Gastroesophageal sphincter (tissue), 4 donors: ENCODE data around the gene C18orf54. TPM values are rescaled to one million over a fixed set of nuclear protein-coding genes. Genes with fewer than 3 reads are reported as not detected.

Experiments used
- ATAC-seq: fragments of 150-250 bp; one replicate; pipeline ENCODE4 v1.9.1; 2016; ENCODE audit warnings: mild to moderate bottlenecking, moderate library complexity
- H3K27ac ChIP-seq, 4 donors: fragments of 200-600 bp; sonication (generic) in 3 of 4; 1 replicate in 3 of 4; 2 replicates in 1 of 4; pipeline ENCODE4 v1.5.1; 2016 to 2019
- H3K27me3 ChIP-seq: fragments of 200-600 bp; sonication (generic); one replicate; pipeline ENCODE4 v1.5.1; 2019
- H3K36me3 ChIP-seq, 2 donors: fragments of 200-600 bp; sonication (generic); one replicate each; pipeline ENCODE4 v1.5.1; 2019; ENCODE audit warnings: control low read depth in 1 of 2
- H3K4me1 ChIP-seq, 3 donors: fragments of 200-600 bp; sonication (generic); 1 replicate in 2 of 3; 2 replicates in 1 of 3; pipeline ENCODE4 v1.5.1; 2016 to 2019; ENCODE audit warnings: control low read depth in 2 of 3
- H3K4me3 ChIP-seq, 2 donors: fragments of 200-600 bp; sonication (generic); one replicate each; pipeline ENCODE4 v1.5.1; 2019; ENCODE audit warnings: mild to moderate bottlenecking in 1 of 2, moderate library complexity in 1 of 2
- H3K9me3 ChIP-seq, 3 donors: fragments of 200-600 bp; sonication (generic); one replicate each; pipeline ENCODE4 v1.5.1; 2017 to 2019; ENCODE audit warnings: control low read depth in 2 of 3
- EP300 ChIP-seq: sonication (generic); formaldehyde crosslinking; IDR thresholded peaks from one replicate; pipeline ENCODE4 v1.6.1; 2017; ENCODE audit warnings: antibody characterized with exemption, mild to moderate bottlenecking
- POLR2A ChIP-seq, 2 donors: fragments of 450-650 bp; IDR thresholded peaks; one replicate each; pipeline ENCODE4 v1.6.1; 2017; ENCODE audit warnings: antibody characterized with exemption in 2 of 2, mild to moderate bottlenecking in 2 of 2, moderate library complexity in 1 of 2
- POLR2AphosphoS5 ChIP-seq: sonication (generic); formaldehyde crosslinking; IDR thresholded peaks from one replicate; pipeline ENCODE4 v1.6.1; 2017; ENCODE audit warnings: antibody characterized with exemption
- WGBS, 2 donors: methylation state at CpG; one replicate each; pipeline ENCODE4 v1.1.5; 2018; ENCODE audit warnings: low coverage in 1 of 2; 5-methylcytosine and 5-hydroxymethylcytosine counted together
- small RNA-seq, 4 donors: library from RNA; depleted of rRNA; stranded (forward); fragments of <200 nt; gene quantifications; one replicate each; pipeline ENCODE3, GENCODE V24; 2016
- total RNA-seq, 4 donors: library from RNA; depleted of rRNA; stranded (reverse); fragments of >200 nt; gene quantifications; one replicate each; pipeline ENCODE4 v1.1.0, GENCODE V29; 2016
- TF ChIP-seq, protein P1 (sequence below), 4 experiments: fragments of 200-600 bp in 2 of 4; fragments of 450-650 bp in 2 of 4; sonication (generic) in 1 of 4; IDR thresholded peaks; one replicate each; pipeline ENCODE4 v1.5.1; 2017 to 2019; ENCODE audit warnings: antibody characterized with exemption in 4 of 4, mild to moderate bottlenecking in 2 of 4, moderate library complexity in 2 of 4

C18orf54 gene
- total RNA-seq, 4 donors from 2014 or later: 1.4 to 2.6 (median 1.9) TPM

DNA sequence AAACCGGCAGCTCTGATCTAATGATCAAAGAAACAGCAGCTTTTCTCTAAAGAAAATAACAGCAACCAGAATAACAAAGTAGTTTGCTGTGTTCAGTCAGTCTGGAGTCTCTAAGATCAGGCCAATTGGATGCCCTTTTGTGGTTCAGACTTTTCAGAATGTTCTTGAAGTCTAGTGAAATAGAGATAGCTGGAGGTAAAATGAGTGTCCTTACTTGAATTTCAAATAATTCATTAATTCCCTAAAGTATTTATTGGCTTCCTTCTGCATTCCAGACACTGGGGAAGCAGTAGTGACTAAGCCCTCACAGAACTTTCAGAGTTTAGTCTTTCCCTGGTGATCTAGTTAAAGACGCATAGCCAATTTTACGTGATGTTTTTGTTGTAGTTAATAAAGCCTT, 58.7 kb downstream of the C18orf54 start:
- 39 to 42% methylated on average over 3 of the region's 3 CpGs for WGBS, 2 donors
- Histone ChIP-seq H3K4me3 (no peak overlapping the region), H3K4me1 (no peaks in the 10 kb centered on the region), H3K9me3 (no peaks in the 10 kb centered on the region), H3K27ac (no peak overlapping the region), H3K36me3 (no peaks in the 10 kb centered on the region), H3K27me3 (no peaks in the 10 kb centered on the region)
- ATAC-seq: no peak
- TF ChIP-seq EP300: no peak

DNA sequence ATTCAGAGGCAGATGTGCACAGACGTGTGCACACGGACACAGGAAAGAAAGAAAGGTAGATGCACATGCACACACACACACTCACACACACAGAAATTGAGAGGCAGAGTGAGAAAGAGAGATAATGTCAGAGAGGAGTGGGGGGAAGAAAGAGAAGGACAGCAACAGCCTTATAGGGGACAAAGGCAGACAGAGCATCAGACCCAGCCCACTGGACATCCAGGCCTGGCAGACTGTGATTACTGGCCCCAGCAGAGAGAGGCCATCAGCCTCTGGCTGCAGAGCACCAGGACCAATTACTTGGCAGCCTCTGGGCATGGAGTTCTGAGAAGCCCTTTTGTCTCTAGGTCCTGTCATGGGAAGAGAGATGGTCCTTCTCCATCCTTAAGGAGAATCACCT, 66.1 kb downstream of the C18orf54 start:
- H3K27me3 ChIP-seq: no peaks in the 10 kb centered on the region
- no peaks in the 10 kb centered on the region for H3K4me1 ChIP-seq
- no peak overlapping the region for H3K4me3 ChIP-seq
- no peaks in the 10 kb centered on the region for H3K36me3 ChIP-seq
- TF ChIP-seq, protein P1, sequence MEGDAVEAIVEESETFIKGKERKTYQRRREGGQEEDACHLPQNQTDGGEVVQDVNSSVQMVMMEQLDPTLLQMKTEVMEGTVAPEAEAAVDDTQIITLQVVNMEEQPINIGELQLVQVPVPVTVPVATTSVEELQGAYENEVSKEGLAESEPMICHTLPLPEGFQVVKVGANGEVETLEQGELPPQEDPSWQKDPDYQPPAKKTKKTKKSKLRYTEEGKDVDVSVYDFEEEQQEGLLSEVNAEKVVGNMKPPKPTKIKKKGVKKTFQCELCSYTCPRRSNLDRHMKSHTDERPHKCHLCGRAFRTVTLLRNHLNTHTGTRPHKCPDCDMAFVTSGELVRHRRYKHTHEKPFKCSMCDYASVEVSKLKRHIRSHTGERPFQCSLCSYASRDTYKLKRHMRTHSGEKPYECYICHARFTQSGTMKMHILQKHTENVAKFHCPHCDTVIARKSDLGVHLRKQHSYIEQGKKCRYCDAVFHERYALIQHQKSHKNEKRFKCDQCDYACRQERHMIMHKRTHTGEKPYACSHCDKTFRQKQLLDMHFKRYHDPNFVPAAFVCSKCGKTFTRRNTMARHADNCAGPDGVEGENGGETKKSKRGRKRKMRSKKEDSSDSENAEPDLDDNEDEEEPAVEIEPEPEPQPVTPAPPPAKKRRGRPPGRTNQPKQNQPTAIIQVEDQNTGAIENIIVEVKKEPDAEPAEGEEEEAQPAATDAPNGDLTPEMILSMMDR (IDR thresholded peaks at IDR 0.05): no peak
- TF ChIP-seq POLR2AphosphoS5 (no peak), POLR2A (IDR thresholded peaks at IDR 0.05) (no peak), EP300 (no peak)
- no peaks in the 10 kb centered on the region for H3K9me3 ChIP-seq
- no peak for ATAC-seq
- H3K27ac ChIP-seq: no peak overlapping the region
- WGBS, 2 donors: 59% methylated on average over 2 of the region's 2 CpGs; no CpG with 5 or more reads in 1 of the 2 donors

- no peak for ATAC-seq
- TF ChIP-seq EP300 (no peak), POLR2AphosphoS5 (no peak), POLR2A (IDR thresholded peaks at IDR 0.05) (no peak)
- TF ChIP-seq, protein P1 (IDR thresholded peaks at IDR 0.05): no peak
- no peaks in the 10 kb centered on the region for H3K4me1 ChIP-seq
- H3K36me3 ChIP-seq: no peaks in the 10 kb centered on the region
- no peaks in the 10 kb centered on the region for H3K9me3 ChIP-seq
- no peaks in the 10 kb centered on the region for H3K27me3 ChIP-seq
- no peak overlapping the region for H3K27ac ChIP-seq
- no peak overlapping the region for H3K4me3 ChIP-seq
- WGBS, 2 donors: 57 to 82% methylated on average over 1 to 2 of the region's 2 CpGs
These were observed 68.5 kb downstream of the C18orf54 start for GRCh38 chr18:54426085-54426665.

Small RNAs within 50 kb of the gene (small RNA-seq; reads per million reads assigned to genes)
- gene SNRPGP2: 0 reads per million in 4 donors

Other genes starting within 250 kb of the C18orf54 start
- 10 to 100 TPM; 29.5 to 48.5 (median 36.1) TPM for gene MBD2, start 133.2 kb upstream of the C18orf54 start, total RNA-seq
- gene POLI, start 88.4 kb upstream of the C18orf54 start, total RNA-seq: 10 to 100 TPM; 18.9 to 41.6 (median 33.6) TPM
- not detected for gene STARD6, start within 50 bp of the C18orf54 start, total RNA-seq
- 1 to 10 TPM in 1 of 4 donors, not detected in 3; 4.9 TPM for gene DYNAP, start 233.3 kb downstream of the C18orf54 start, total RNA-seq